GM18499 (cell line): ENCODE data around the gene ERC2.

ENCODE experiments used
- ATAC-seq: cut with Tn5 transposase; IDR thresholded peaks from one replicate; pipeline ENCODE4 v1.9.1; 2021; ENCODE audit warnings: moderate number of reproducible peaks; ENCODE audit not compliant: insufficient read depth, unreplicated experiment

Gene ERC2

DNA sequence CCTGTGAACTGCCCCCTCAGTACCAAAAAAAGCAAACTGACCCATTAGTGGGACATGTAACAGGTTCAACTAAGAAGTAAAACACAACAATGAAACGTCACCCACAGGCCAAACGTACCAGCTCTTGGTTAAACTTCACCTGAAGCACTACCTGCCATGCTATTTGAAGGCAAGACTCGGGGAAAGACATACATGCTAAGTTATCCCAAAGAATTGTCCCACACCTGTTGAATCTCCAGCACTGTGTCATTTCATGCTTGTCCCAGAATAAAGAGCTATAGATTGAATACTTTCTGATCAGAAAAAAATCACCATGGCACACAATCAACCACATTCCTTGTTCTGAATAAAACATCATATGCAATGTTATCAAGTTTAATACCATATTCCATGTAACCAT is 785.8 kb downstream of the ERC2 start:
- ATAC-seq: no peak

DNA sequence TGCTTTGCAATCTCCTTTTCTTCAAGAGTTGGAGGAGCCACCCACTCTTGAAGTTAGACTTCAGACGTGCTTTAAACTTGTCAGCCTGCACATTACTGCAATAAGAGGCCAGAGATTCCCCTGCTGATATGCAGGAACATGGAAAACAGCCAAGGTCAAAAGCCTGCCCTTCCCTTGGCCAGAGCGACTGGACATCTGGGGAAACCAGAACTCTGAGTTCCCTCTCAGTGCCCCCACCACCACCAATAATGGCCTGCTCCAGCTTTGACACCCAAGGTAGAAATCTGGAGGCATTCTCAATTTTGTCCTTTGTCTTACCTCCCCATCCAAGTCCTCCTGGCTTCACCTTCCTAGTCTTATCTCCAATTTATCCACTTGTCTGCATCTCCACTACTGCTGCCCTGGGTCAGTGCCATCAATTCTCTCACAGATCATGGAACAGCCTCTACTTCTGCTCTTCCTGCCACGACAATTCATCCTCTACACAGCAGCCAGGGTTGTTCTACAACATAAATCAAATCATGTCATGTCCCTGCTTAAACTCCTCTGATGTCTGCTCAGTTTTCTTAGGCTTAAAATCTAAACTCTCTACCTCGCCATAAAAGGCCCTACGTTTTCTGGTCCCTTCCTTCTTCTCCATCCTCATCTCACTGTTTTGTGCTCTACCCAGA is 789.6 kb downstream of the ERC2 start:
- no peak for ATAC-seq

- ATAC-seq: no peak
Observed at GRCh38 chr3:55676643-55677042, 791.6 kb downstream of the ERC2 start.

DNA sequence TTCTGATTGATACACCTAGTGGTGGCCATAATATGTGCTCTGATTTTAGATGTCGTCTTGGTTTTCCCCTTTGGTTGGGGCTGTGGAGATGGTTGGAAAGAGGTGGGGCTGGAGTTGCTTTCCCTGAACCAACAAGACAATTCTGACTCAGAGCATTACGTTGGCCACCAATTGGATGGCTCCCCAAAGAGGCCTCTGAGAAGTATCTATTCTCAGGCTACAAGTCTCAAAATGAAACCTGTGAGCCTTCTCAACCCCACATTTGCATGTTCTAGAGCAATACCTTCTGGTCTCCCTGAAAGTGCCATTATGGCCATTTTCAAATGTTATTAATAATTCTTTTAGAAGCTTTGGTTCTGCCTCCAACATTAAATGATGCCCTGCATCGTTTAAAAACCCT is 792.8 kb downstream of the ERC2 start:
- ATAC-seq: peak; percentile 98

GRCh38 chr3:55673764-55674163 is 794.5 kb downstream of the ERC2 start:
- ATAC-seq: no peak

GRCh38 chr3:55669133-55669532 is 799.1 kb downstream of the ERC2 start:
- ATAC-seq: no peak

- ATAC-seq: no peak
Observed at GRCh38 chr3:55668359-55668758, 799.9 kb downstream of the ERC2 start.

GRCh38 chr3:55664387-55664786 is 803.9 kb downstream of the ERC2 start:
- no peak for ATAC-seq

DNA sequence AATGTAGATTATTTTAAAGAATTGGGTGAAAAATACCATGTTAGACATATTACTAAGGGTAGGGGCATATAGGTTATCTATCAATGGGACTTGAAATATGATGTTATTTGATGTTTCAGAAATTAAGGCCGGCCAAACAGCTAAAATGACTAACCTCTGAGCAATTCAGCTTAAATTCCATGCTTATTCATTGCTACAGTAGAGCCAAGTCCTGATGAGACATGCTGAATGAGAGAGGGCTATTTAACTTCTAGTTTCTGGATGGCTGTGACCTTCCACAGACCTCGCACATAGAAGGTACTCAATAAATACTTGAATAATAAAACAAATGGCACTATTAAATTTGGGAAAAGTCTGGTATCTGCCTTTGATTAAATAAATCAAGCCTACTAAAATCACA is 805.6 kb downstream of the ERC2 start:
- ATAC-seq: no peak

GRCh38 chr3:55661571-55661970 is 806.7 kb downstream of the ERC2 start:
- no peak for ATAC-seq

GRCh38 chr3:55661141-55661540 is 807.1 kb downstream of the ERC2 start:
- ATAC-seq: no peak

- no peak for ATAC-seq
Observed at GRCh38 chr3:55660642-55661041, 807.6 kb downstream of the ERC2 start.

GRCh38 chr3:55659701-55660100 is 808.6 kb downstream of the ERC2 start:
- no peak for ATAC-seq

- no peak for ATAC-seq
Observed at GRCh38 chr3:55658690-55659562, 809.3 kb downstream of the ERC2 start.

GRCh38 chr3:55658270-55658669 is 810.0 kb downstream of the ERC2 start:
- ATAC-seq: no peak

DNA sequence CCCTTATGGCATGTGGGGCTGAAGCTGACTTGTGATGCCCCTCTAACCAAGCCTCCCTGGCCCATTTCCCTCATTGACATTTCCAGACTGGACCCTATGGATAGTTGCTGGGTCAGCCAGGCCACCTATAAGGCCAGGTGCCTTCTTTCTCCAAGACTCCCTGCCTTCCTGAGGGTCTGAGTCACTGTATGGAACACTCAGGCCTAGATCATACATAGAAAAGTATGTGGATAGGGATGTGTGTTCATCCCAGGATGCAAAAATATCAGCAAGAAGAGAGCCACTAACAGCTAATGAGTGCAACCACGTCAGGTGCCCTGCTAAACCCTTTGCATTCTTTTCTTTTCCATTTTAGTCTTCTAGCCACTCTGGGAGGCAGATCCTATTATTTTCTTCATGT is 812.7 kb downstream of the ERC2 start:
- no peak for ATAC-seq

- peak; percentile 88 for ATAC-seq
Observed at GRCh38 chr3:55654123-55654760, 814.0 kb downstream of the ERC2 start.

- ATAC-seq: no peak
Observed at GRCh38 chr3:55651011-55651410, 817.3 kb downstream of the ERC2 start.

DNA sequence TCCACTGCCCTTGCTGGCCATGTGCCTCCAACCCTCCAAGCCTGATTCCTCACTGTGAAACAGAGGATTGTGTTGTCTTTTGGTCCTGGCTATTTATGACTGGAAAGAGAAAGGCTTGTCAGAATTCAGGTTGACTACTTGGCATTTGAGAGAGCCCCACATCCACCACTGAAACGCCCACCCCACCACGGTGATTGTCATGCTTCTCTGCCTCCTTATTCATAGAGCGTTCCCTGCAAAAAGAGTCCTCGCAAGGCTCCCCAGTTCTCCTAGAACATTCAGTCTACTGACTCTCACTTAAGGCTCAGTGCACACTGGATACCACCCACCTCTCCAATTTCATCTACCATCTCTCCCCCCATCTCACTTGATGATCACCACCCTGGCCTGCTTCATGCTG is 818.3 kb downstream of the ERC2 start:
- no peak for ATAC-seq

- ATAC-seq: no peak
Observed at GRCh38 chr3:55649554-55649953, 818.7 kb downstream of the ERC2 start.

DNA sequence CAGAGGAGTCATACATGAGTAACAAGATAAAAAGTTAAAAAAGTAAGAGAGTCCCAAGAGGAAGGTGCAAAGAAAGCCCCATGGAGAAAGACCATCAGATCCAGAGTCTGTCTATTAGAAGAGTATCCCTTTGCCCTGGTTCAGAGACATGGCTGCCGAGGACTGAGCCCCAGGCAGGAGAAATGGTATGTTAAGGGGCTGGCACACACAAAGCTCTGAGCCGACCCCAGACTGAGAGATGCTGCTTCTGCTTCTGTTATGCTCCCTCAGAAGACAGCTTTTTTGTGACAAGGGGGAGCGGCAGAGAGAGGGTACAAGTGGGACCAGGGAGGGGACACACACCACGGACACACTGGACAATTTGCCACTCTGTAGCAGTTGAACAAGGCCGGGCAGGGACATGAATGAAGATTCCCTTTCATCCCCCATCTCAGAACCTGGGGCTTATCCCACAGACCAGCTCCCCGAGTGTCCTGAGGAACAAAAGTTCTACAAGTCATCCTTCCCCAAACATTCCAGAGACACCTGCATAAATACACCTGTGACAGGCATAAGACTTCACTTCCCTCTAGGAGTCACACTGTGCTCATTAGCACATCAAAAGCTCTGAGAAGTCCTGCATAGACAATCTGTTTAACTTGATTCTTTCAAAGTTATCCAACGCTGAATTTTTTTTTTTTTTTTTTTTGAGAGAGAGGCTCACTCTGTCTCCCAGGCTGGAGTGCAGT is 819.5 kb downstream of the ERC2 start:
- ATAC-seq: no peak
